ENCODE data around the gene GRK4.

The GRK4 gene

GRCh38 chr4:2930758-2931511 is 32.4 kb upstream of the GRK4 start:
- TF ChIP-seq ZBTB7A (IDR thresholded peaks at IDR 0.05; ENCODE audit: low read depth) (no peak), FOXM1 (IDR thresholded peaks at IDR 0.05; ENCODE audit: borderline replicate concordance, low read depth) (no peak), EGR1 (IDR thresholded peaks at IDR 0.05) (no peak), MAX (IDR thresholded peaks at IDR 0.05) (no peak), CEBPB (IDR thresholded peaks at IDR 0.05) (no peak), REST (IDR thresholded peaks at IDR 0.05; ENCODE audit: low read depth) (no peak), CREB1 (IDR thresholded peaks at IDR 0.05; ENCODE audit: low read depth) (no peak), NFIC (IDR thresholded peaks at IDR 0.05) (no peak), TEAD4 (IDR thresholded peaks at IDR 0.05) (no peak), EP300 (IDR thresholded peaks at IDR 0.05; ENCODE audit: borderline replicate concordance) (no peak), TCF12 (IDR thresholded peaks at IDR 0.05; ENCODE audit: low read depth) (no peak)

GRCh38 chr4:2931512-2932301 is 31.7 kb upstream of the GRK4 start:
- TF ChIP-seq FOXM1 (IDR thresholded peaks at IDR 0.05; ENCODE audit: borderline replicate concordance, low read depth) = no peak
- no peak for TF ChIP-seq TEAD4 (IDR thresholded peaks at IDR 0.05)
- TF ChIP-seq CEBPB (IDR thresholded peaks at IDR 0.05) = no peak
- TF ChIP-seq NFIC (IDR thresholded peaks at IDR 0.05) = no peak
- no peak for TF ChIP-seq TAF1 (IDR thresholded peaks at IDR 0.05; ENCODE audit: low read depth)
- TF ChIP-seq CREB1 (IDR thresholded peaks at IDR 0.05; ENCODE audit: low read depth) = no peak
- no peak for TF ChIP-seq USF1 (IDR thresholded peaks at IDR 0.05)
- no peak for TF ChIP-seq MAX (IDR thresholded peaks at IDR 0.05)

GRCh38 chr4:2932321-2932950 is 30.9 kb upstream of the GRK4 start:
- TF ChIP-seq TAF1 (IDR thresholded peaks at IDR 0.05; ENCODE audit: low read depth) (no peak), CEBPB (IDR thresholded peaks at IDR 0.05) (no peak), REST (IDR thresholded peaks at IDR 0.05; ENCODE audit: low read depth) (no peak), TCF12 (IDR thresholded peaks at IDR 0.05; ENCODE audit: low read depth) (no peak), TEAD4 (IDR thresholded peaks at IDR 0.05) (no peak), YY1 (IDR thresholded peaks at IDR 0.05; ENCODE audit: low read depth) (no peak), NFIC (IDR thresholded peaks at IDR 0.05) (no peak), CREB1 (IDR thresholded peaks at IDR 0.05; ENCODE audit: low read depth) (no peak), ZBTB7A (IDR thresholded peaks at IDR 0.05; ENCODE audit: low read depth) (no peak), RAD21 (IDR thresholded peaks at IDR 0.05; ENCODE audit: low read depth) (no peak), USF1 (IDR thresholded peaks at IDR 0.05) (no peak)

GRCh38 chr4:2932951-2933565 is 30.3 kb upstream of the GRK4 start:
- TF ChIP-seq TAF1 (IDR thresholded peaks at IDR 0.05; ENCODE audit: low read depth) (no peak), EP300 (IDR thresholded peaks at IDR 0.05; ENCODE audit: borderline replicate concordance) (no peak), TCF12 (IDR thresholded peaks at IDR 0.05; ENCODE audit: low read depth) (no peak), EGR1 (IDR thresholded peaks at IDR 0.05) (no peak), REST (IDR thresholded peaks at IDR 0.05; ENCODE audit: low read depth) (no peak), RAD21 (IDR thresholded peaks at IDR 0.05; ENCODE audit: low read depth) (no peak), USF1 (IDR thresholded peaks at IDR 0.05) (no peak)

All from Ishikawa (cell line).